CD4-positive, alpha-beta T cell treated with Interferon alpha-2 for 1 hour (primary cell): ENCODE results near the gene KCNC1.

Experiments used
- DNase-seq, 2 donors: peaks; one replicate each; pipeline ENCODE4 v3.0.0-alpha.2; 2020 to 2022

Gene KCNC1

DNA sequence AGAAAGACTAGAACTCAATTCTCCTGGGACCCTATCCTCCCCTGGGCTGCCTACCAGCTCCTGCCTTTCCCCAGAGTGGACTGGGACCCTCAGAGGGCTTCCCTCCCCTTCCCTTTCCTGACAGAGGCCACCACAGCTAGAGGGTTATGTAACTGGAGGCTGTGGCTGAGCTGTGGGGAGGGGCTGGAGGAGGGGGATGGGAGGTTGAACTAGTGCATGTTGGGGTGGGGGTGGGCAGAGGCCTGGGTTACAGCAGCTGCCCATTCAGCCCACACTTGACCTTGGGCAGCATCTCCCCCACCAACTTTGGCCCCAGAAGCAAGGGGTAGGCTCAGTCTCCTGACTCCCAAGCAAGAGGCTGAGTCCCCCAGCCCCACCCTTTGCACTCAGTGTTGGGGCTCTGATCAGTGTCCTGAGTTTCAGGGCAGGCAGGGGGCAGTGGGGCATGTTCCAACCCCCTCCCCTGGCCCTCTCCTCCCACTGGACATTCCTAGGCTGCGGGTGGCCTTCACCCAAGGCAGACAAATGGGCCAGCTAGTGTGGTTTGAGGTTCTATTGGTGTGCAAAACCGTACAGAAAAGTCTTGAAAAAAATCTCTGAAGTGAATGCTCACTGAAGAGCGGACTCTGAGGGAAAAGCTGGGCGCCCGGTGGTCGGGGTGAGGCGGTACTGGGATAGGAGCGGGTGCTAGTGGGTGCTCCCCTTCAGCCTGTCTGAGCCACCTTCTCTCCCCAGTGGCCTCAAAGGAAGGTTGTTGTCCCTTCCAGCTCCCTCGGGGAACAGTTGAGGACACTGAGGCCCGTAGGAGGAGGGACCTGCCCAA lies 3.8 kb downstream of the KCNC1 start:
- DNase-seq = no peak

DNA sequence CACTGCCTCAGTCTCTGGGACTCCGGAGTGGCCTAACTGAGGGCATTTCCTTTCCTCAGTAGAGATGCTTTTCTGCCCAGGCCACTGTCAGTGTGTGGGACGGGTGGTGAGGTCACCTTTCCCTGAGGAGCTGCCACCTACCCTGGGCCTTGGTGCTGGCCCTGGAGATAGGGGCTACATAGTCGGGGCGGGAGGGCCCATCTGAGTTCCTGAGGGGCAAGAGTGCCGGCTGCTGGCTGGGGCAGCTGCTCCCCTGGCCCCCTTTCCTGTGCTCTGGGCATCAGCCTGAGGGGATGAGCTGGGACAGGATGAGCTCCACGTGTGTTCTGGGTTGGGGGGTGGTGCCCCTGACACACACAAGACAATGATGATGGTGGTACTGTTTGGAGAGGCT lies 5.4 kb downstream of the KCNC1 start:
- no peak for DNase-seq

DNA sequence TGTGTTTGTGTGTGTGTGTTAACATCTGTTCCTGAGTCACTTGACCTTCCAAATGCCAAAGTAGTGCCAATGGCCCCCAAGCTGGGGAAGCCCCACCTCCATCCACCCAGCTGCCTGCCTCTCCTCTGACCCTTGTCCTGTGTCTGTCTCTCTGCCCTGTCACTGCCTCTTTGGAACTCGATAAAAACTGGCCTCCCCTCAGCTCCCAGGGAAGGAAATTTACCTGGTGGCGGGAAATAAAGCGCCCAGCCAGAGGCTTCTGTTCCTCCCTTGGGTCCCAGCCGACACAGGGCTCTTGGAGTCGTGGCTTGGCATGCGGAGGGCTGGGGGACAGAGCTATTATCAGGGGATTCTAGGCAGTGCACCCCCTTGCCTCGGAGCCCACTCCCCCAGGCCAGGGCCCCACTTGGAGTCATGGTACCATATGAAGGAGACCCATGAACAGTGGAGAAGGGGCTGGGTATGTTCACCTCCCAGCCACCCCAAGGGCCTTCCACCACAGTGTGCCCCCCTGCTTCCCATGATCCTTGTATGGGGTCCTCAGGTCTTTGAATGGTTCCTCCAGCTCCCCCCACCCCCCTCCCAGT lies 6.2 kb downstream of the KCNC1 start:
- DNase-seq = no peak

- DNase-seq = no peak
These were observed 6.9 kb downstream of the KCNC1 start for GRCh38 chr11:17741487-17741886.

DNA sequence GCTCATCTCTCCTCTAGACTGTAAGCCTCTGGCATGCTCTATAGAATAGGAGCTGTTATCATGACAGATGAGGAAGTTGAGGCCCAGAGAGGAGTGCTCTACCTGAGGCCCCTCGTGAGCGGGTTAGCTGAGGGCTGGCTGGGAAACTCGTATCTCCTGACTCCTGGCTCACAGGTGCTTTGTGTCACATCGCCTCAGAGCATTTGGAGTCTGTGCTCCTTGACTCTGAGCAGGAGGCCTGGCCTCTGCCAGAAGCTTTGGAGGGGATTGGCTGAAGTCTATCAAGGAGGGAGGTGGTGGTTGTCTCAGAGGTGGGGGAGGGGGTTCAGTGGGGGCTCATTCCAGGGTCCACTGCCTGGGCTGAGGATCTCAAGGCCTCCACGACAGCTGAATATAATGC lies 7.4 kb downstream of the KCNC1 start:
- no peak for DNase-seq

- no peak for DNase-seq
These were observed 8.6 kb downstream of the KCNC1 start for GRCh38 chr11:17743026-17743807.

- no peak for DNase-seq
These were observed 9.2 kb downstream of the KCNC1 start for GRCh38 chr11:17743808-17744119.

DNA sequence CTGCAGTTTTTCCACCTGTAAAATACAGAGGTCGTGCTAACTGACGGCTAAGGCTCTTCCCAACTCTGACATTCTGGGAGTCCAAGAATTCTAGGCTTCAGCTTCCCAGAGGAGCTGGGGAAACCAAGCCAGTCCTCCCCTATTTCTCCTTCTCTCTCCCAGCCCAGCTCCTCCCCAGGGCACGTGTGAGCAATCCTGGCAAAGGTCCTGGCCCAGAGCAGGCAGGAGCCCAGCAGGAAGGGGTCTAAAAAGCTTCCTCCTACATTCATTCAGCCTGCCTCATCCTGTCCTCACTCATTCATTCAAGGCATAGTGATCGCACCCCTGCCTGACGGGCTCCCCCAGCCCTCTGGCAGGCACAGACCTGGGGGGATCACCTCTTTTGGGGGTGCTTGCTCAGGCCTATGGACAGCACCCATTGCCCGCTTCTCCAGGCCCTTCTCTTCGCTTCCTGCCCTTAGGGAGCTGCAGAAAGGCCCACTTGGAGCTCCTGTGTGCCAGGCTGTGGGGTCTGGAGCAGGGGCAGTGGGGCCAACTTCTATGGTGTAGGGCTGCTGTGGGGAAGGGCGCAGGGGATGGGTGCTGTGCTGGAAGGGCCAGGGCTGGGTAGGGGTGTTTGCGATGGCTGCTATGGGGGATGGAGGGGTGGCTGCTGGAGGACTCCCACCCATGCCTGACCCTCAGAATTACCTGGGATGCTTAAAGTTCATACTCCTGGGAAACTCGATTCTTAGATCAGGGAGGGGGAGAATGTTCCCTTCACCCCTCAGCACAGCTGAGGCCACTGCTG lies 9.8 kb downstream of the KCNC1 start:
- no peak for DNase-seq

DNA sequence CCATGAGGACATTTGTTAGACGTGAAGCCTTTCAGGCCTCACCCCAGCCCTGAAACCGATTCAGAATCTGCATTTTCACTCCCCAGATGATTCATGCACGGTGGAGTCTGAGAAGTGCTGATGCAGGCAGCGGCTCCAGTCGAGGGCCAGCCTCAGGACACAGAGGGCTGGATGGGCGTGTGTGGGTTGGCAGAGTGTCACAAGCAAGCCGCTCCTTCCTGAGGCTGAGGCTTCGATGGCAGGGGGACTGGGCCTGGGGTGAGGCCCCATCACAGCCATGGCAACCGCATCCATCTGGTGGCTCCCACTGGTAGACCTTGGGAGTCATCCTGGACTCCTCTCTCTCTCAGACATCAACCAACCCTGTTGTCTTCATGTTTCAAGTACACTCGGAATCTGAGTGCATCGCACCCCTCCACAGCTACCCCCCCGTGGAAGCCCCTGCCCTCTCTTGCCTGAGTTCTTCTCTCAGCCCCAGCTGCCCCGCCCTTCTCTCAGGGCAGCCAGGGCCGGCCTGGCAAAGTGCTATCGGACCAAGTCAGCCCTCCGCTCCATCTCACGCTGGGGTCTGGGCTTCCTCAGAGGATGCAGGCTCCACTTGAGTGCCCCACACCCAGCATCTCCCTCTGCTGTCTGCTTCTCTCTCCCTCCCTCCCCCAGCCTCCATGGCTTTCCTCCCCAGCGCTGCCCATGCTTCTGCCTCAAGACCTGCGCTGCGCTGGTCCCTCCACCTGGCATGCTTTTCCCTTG lies 10.6 kb downstream of the KCNC1 start:
- DNase-seq = no peak

- no peak for DNase-seq
These were observed 11.5 kb downstream of the KCNC1 start for GRCh38 chr11:17746096-17746495.

DNA sequence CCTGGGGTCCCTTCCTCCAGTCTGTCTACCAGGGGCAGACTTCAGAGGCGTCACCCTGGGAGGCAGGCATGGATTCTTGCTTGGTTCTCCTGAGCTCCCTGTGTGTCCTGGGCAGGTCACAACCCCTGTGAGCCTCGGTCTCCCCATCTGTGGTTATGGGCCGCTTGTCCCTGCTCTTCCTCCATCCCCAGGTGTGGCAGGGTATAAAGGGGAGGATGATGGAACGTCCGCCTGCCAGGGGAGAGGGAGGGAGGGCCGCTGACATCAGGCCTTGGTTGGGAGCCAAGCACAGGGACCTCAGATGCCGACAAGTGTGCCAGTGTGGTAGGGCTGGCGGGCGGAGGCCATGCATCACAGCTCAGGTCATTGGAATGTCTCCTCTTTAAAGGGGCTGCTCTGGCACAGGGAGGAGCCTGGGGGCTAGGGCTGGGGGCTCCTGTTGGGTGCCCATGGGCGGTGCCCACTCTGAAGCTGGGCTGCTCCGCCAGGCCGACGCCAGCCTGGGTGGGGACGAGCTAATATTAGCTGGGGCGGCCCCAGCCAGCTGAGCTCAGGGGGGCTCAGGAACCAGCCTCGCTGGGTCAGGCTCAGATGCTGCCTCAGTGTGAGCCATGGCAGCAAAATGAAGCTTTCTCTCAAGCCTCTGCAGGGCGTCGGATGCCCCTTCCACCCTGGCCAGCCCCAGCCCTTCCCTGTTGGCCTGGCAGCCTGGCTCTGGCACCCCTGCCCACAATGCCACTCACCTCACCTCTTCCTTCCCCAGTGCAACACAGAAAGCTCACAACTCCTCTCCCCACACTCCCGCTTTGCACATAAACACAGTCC lies 12.8 kb downstream of the KCNC1 start:
- DNase-seq = no peak

DNA sequence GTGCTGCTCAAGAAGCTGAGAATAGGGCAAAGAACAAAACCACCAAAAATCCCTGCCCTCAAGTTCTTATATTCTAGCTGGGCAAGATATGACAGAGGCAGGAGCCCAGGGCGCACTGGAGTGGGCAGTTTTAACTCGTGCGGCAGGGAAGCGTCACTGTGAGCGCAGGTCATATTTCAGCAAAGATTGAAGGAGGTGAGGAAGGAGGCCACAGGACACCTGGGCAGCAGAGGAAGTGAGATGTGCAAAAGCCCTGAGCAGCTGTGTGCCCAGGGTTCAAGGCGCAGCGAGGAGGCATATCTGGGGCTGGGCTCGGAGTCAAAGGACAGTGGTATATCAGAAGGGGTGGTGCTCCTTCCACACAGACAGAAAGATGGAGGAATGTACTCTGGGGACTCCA lies 13.5 kb downstream of the KCNC1 start:
- no peak for DNase-seq

DNA sequence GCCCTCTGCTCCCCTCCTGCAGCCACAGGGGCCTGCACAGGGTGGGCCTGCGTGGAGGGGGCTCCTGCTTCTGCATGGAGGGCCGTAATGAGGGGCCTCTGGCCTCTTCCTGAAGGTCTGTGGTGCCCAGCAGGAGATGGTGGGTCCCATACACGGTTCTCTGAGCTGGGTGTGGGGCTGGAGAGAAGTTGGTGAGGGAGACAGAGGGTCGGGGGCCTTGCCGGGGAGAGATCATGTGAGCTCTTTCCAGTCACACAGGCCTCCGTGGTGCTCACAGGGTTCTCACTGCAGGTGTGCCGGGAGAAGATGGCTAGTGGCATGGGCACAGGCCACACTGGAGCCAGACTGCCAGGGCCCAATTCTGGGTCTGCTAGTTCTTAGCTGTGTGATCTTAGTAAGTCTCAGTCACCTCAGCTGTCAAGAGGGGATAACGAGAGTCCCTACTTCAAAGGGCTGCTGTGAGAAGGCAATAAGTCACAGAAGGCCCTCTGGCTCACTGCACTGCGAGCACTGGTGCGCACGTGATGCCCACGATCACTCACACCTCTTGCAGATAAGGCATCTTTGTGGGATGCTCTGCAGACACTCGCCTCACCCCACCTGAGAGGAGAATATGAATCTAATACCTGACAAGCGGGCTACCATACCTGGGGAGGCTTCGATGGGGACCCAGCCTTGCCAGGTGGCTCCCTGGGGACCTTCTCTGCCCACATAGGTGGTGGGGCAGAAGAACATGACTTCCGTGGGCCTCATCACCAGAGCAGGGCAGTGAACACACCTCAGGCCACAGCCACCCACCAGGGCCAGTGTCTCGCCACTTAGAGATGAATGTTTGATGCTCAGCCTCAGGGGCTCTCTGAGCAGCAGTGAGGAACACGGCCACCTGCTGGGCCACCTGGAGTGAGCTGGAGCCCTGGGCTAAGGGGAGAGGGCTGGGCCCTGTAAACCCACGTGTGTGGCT lies 14.5 kb downstream of the KCNC1 start:
- no peak for DNase-seq

- DNase-seq = no peak
These were observed 15.6 kb downstream of the KCNC1 start for GRCh38 chr11:17750013-17750800.

DNA sequence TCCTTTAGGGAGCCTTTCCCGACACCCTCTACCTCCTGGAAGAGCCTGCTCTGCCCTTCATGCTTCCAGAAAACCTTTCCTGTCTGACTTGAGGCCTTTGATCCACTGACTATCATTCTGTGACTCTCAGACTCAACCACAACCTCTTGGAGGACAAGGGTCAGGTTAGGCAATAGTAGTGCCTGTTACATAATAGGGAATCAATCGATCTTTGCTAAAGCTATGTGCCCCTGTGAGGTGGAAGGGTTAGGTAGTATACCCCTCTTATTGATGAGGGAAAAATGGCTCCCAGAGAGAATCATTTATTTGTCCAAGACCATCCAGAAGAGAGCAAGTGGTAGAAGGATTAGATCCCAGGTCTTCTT lies 16.2 kb downstream of the KCNC1 start:
- DNase-seq = no peak

- DNase-seq = no peak
These were observed 17.0 kb downstream of the KCNC1 start for GRCh38 chr11:17751558-17751957.

- DNase-seq = no peak
These were observed 17.6 kb downstream of the KCNC1 start for GRCh38 chr11:17752144-17752543.

DNA sequence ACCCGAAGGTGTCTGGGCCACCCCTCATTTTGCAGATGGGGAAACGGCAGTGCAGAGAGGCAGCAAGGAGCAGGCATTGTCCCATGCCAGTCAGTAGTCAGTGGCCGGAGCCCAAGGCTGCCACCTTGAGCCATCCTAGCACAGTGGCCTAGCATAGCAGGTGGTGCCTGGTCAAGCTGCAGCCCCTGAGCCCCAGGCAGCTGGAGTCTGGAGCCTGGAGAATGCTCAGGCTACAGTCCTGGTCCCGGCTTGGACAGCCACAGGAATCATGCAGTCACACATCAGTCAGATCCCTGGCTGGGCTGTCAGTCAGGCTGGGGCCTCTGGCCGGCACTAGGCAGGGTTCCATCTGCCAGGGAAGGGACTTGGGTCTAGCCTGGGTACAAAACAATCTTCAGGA lies 18.6 kb downstream of the KCNC1 start:
- no peak for DNase-seq

- no peak for DNase-seq
These were observed 19.1 kb downstream of the KCNC1 start for GRCh38 chr11:17753641-17754040.

DNA sequence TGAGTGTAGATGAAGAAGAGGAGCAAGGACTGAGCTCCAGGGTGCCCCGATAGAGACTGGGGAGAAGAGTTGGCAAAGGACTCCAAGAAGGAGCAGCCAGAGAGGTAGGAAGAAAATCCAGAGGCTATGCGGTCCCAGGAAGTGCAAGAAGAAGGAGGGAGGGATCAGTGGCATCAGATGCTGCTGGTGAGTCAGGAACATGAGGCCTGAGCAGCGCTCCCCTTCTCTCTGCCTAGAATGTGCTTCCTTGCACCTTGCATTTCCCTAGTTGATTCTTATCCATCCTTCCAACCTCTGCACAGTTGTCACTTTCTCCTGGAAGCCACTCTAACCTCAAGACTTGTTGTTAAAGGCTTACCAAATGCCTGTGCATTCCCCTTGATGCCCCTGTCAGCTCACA lies 21.3 kb downstream of the KCNC1 start:
- DNase-seq = no peak
